HepG2 (cell line): ENCODE data around the gene CAPN10. TPM values are rescaled to one million over a fixed set of nuclear protein-coding genes. Genes with fewer than 3 reads are reported as not detected.

ENCODE experiments used
- ATAC-seq: fragments of 200-7000 bp; cut with Tn5 transposase; 3 replicates; pipeline ENCODE4 v1.9.1; 2020; ENCODE audit warnings: mild to moderate bottlenecking, moderate library complexity
- BruUV-seq: library from RNA; stranded (reverse); fragments of 400-500 nt; replicated peaks from 2 replicates; lab custom pipeline; 2021; lab: Mats Ljungman, UMichigan
- CTCF ChIA-PET: fragments of 300-600 bp; formaldehyde crosslinking; extraction: SDS; loops from one replicate; lab custom pipeline; 2021; ENCODE audit warnings: low total read pairs, inconsistent platforms, low intra/inter-chr PET ratio; lab: Yijun Ruan, JAX
- POLR2A ChIA-PET: fragments of 350-600 bp; sonication (Branson Sonifier 250); formaldehyde crosslinking; loops from one replicate; lab custom pipeline; 2020; ENCODE audit warnings: antibody characterized with exemption, inconsistent platforms; lab: Yijun Ruan, JAX
- DNase-seq: peaks from one replicate; pipeline ENCODE4 v3.0.0-alpha.2; 2015; ENCODE audit warnings: low spot score
- FAIRE-seq: peaks from 3 replicates; lab custom pipeline; 2011; peaks lifted over from hg19 to GRCh38; lab: Jason Lieb, UNC
- H2AFZ ChIP-seq: one replicate; pipeline ENCODE4 v1.6.1; 2011; ENCODE audit warnings: low read length, inconsistent platforms
- H3K27ac ChIP-seq: fragments of 300-600 bp; 3 replicates; pipeline ENCODE4 v1.8.0; 2011; ENCODE audit warnings: mixed run types, mild to moderate bottlenecking, mixed read lengths, low read length, inconsistent platforms; ENCODE audit not compliant: insufficient read depth; ENCODE audit errors: extremely low read length
- H3K27me3 ChIP-seq, 2 experiments: fragments of 200-600 bp in 1 of 2; 2 replicates in 1 of 2; 3 replicates in 1 of 2; pipeline versions ENCODE4 v1.6.0 to v1.8.0; 2011; ENCODE audit warnings: low read length in 2 of 2, mild to moderate bottlenecking in 2 of 2, moderate library complexity in 2 of 2, inconsistent platforms in 1 of 2; ENCODE audit not compliant: insufficient read depth in 2 of 2, control insufficient read depth in 1 of 2
- H3K36me3 ChIP-seq, 2 experiments: fragments of 200-600 bp in 1 of 2; replicated peaks in 1 of 2; 2 replicates in 1 of 2; 3 replicates in 1 of 2; pipeline versions ENCODE4 v1.5.1 to v1.8.0; 2011; ENCODE audit warnings: low read length in 2 of 2, inconsistent platforms in 1 of 2; ENCODE audit not compliant: insufficient read depth in 2 of 2, control insufficient read depth in 1 of 2
- H3K4me1 ChIP-seq: 2 replicates; pipeline ENCODE4 v1.5.1; 2012; ENCODE audit warnings: low read length, inconsistent platforms; ENCODE audit not compliant: insufficient read depth
- H3K4me2 ChIP-seq: 2 replicates; pipeline ENCODE4 v1.6.0; 2011; ENCODE audit warnings: low read depth, low read length, inconsistent platforms
- H3K4me3 ChIP-seq, 3 experiments: fragments of 200-600 bp in 1 of 3; sonication (generic), shearing (Covaris generic) in 1 of 3; replicated peaks in 1 of 3; 2 replicates each; pipeline ENCODE4 v1.5.1; 2011 to 2016; ENCODE audit warnings: low read length in 3 of 3, inconsistent platforms in 2 of 3, low read depth in 2 of 3, mild to moderate bottlenecking in 2 of 3, control low read depth in 1 of 3, mixed read lengths in 1 of 3; ENCODE audit not compliant: insufficient read depth in 1 of 3
- H3K79me2 ChIP-seq: one replicate; pipeline ENCODE4 v1.6.1; 2011; ENCODE audit warnings: low read length, inconsistent platforms; ENCODE audit not compliant: insufficient read depth
- H3K9ac ChIP-seq: 2 replicates; pipeline ENCODE4 v1.6.0; 2011; ENCODE audit warnings: mild to moderate bottlenecking, low read depth, low read length, inconsistent platforms; ENCODE audit not compliant: insufficient read depth
- H3K9me3 ChIP-seq: 2 replicates; pipeline ENCODE4 v1.5.1; 2012; ENCODE audit warnings: mild to moderate bottlenecking, low read length
- H4K20me1 ChIP-seq: 2 replicates; pipeline ENCODE4 v1.6.0; 2011; ENCODE audit warnings: inconsistent platforms, mild to moderate bottlenecking, low read length, moderate library complexity; ENCODE audit not compliant: insufficient read depth
- CBX2 ChIP-seq, 2 experiments: fragments of 200-600 bp in 1 of 2; sonication (generic); formaldehyde crosslinking in 1 of 2; IDR thresholded peaks; 2 replicates each; pipeline versions ENCODE4 v1.7.0 to v1.8.1; 2018 to 2022; ENCODE audit warnings: low read depth in 2 of 2, low read length in 1 of 2, mild to moderate bottlenecking in 1 of 2, missing genetic modification reagents in 1 of 2
- EED ChIP-seq: sonication (generic); formaldehyde crosslinking; IDR thresholded peaks from 2 replicates; pipeline ENCODE4 v1.5.0; 2020; ENCODE audit warnings: mild to moderate bottlenecking, missing genetic modification reagents
- REL ChIP-seq: sonication (generic); formaldehyde crosslinking; conservative IDR thresholded peaks from 2 replicates; pipeline ENCODE4 v1.8.0; 2022; ENCODE audit warnings: mild to moderate bottlenecking, missing genetic modification reagents, moderate library complexity
- TCF7 ChIP-seq: sonication (generic); IDR thresholded peaks from 2 replicates; pipeline ENCODE4 v1.6.1; 2016; ENCODE audit warnings: antibody characterized with exemption, low read depth
- TEAD3 ChIP-seq: optimal IDR thresholded peaks from 2 replicates; pipeline ENCODE3; 2016; ENCODE audit warnings: borderline replicate concordance
- ZNF282 ChIP-seq: fragments of 450-650 bp; IDR thresholded peaks from 2 replicates; pipeline ENCODE4 v1.6.1; 2018; ENCODE audit not compliant: partially characterized antibody
- ZNF333 ChIP-seq: sonication (generic); formaldehyde crosslinking; IDR thresholded peaks from 2 replicates; pipeline ENCODE4 v1.4.0; 2020; ENCODE audit warnings: mild to moderate bottlenecking, missing genetic modification reagents, borderline replicate concordance
- ZSCAN25 ChIP-seq: sonication (generic); formaldehyde crosslinking; IDR thresholded peaks from 2 replicates; pipeline ENCODE4 v1.8.0; 2022; ENCODE audit warnings: mild to moderate bottlenecking, missing genetic modification reagents
- WGBS: methylation state at CpG from one replicate; pipeline ENCODE4 v1.1.6; 2017; ENCODE audit warnings: low lambda C conversion rate; 5-methylcytosine and 5-hydroxymethylcytosine counted together
- in situ Hi-C: cut with HindIII; loops from 2 replicates; pipeline ENCODE4 v1.10.0; 2017; ENCODE audit warnings: low pct_unique_long_range_greater_than_20kb; ENCODE audit not compliant: extremely low pct_ligation_motif_present
- intact Hi-C: fragments of 100-400 bp; cut with micrococcal nuclease; formaldehyde crosslinking; loops from one replicate; pipeline ENCODE4 v1.10.0; 2022; ENCODE audit not compliant: unreplicated experiment
- polyA plus RNA-seq, 8 experiments: library from polyadenylated mRNA; depleted of rRNA in 3 of 8; stranded (reverse) in 7 of 8; unstranded in 1 of 8; fragments of >200 nt; fragmentation: Illumina TruSeq in 4 of 8; extraction: Trizol in 4 of 8; gene quantifications; 2 replicates each; pipeline versions ENCODE4 v1.2.1 to v1.2.3, GENCODE V29; 2011 to 2016; ENCODE audit warnings: low read depth in 4 of 8, missing spikeins in 1 of 8, mixed read lengths in 1 of 8; ENCODE audit not compliant: insufficient read depth in 1 of 8
- total RNA-seq, 5 experiments: library from RNA; depleted of rRNA; stranded (reverse); fragments of >200 nt; fragmentation: Illumina TruSeq; extraction: Trizol; gene quantifications; 2 replicates each; pipeline ENCODE4 v1.2.3, GENCODE V29; 2016; ENCODE audit warnings: low read depth in 1 of 5
- TF ChIP-seq, protein P1 (sequence below): sonication (generic); formaldehyde crosslinking; IDR thresholded peaks from 2 replicates; pipeline ENCODE4 v1.5.0; 2020; ENCODE audit warnings: missing genetic modification reagents
- TF ChIP-seq, protein P2 (sequence below): sonication (generic); formaldehyde crosslinking; IDR thresholded peaks from 2 replicates; pipeline ENCODE4 v1.5.0; 2020; ENCODE audit warnings: missing genetic modification reagents, mild to moderate bottlenecking, borderline replicate concordance

Gene CAPN10
- total and polyA plus RNA-seq, 2 of the 13 experiments (the other 11 are each of a cell fraction or from before 2014, with no cell fraction given) = 27.6 to 32.4 TPM

DNA sequence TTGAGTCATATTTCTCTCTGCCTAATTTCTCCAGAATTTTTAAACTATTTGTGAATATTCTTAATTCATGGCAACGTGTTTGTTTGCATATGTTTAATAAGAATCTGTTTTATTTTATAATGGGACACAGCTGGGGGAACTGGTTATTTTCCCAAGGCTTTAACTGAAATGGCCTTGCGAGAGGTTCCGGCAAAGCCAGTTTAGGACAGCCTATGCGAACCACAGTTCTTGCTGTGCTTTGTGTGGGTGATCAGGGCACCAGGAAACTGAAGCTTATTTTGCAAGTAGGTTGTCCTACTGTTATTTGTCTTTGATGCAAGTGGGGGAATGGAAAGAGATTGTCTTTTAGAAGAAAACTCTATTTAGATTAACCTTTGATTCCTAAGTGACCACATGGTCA lies 35.2 kb upstream of the CAPN10 start:
- Histone ChIP-seq H3K9ac (no peak overlapping the region), H3K4me3 (no peak overlapping the region), H3K4me1 (peaks cover 19% of the 10 kb centered on the region), H2AFZ (no peak overlapping the region), H3K4me2 (no peak overlapping the region), H3K79me2 (peaks cover 9% of the 10 kb centered on the region), H3K36me3 (peaks cover 17 to 37% of the 10 kb centered on the region in 2 experiments), H3K27me3 (no peaks in the 10 kb centered on the region), H3K27ac (no peak overlapping the region), H3K9me3 (no peaks in the 10 kb centered on the region), H4K20me1 (no peaks in the 10 kb centered on the region)
- in situ Hi-C loops (loop anchor here (25.0 kb wide), 1 partner anchor 661 kb away; no protein-coding TSS in a partner anchor), intact Hi-C loops (no loop called here)
- TF ChIP-seq TCF7 (no peak), REL (CRISPR knock-in tag) (no peak), ZNF333 (CRISPR knock-in tag) (no peak), EED (CRISPR knock-in tag) (no peak), ZSCAN25 (CRISPR knock-in tag) (no peak), TEAD3 (CRISPR knock-in tag) (no peak), ZNF282 (no peak), CBX2 (IDR thresholded peaks at IDR 0.05; ENCODE audit: low read depth, low read length) (no peak), CBX2 (CRISPR knock-in tag; IDR thresholded peaks at IDR 0.05; ENCODE audit: low read depth) (no peak)
- TF ChIP-seq, protein P1, sequence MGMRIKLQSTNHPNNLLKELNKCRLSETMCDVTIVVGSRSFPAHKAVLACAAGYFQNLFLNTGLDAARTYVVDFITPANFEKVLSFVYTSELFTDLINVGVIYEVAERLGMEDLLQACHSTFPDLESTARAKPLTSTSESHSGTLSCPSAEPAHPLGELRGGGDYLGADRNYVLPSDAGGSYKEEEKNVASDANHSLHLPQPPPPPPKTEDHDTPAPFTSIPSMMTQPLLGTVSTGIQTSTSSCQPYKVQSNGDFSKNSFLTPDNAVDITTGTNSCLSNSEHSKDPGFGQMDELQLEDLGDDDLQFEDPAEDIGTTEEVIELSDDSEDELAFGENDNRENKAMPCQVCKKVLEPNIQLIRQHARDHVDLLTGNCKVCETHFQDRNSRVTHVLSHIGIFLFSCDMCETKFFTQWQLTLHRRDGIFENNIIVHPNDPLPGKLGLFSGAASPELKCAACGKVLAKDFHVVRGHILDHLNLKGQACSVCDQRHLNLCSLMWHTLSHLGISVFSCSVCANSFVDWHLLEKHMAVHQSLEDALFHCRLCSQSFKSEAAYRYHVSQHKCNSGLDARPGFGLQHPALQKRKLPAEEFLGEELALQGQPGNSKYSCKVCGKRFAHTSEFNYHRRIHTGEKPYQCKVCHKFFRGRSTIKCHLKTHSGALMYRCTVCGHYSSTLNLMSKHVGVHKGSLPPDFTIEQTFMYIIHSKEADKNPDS = no peak
- TF ChIP-seq, protein P2, sequence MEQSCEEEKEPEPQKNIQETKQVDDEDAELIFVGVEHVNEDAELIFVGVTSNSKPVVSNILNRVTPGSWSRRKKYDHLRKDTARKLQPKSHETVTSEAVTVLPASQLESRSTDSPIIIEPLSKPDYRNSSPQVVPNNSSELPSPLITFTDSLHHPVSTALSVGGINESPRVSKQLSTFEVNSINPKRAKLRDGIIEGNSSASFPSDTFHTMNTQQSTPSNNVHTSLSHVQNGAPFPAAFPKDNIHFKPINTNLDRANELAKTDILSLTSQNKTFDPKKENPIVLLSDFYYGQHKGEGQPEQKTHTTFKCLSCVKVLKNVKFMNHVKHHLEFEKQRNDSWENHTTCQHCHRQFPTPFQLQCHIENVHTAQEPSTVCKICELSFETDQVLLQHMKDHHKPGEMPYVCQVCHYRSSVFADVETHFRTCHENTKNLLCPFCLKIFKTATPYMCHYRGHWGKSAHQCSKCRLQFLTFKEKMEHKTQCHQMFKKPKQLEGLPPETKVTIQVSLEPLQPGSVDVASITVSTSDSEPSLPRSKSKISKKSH = no peak
- ChIA-PET CTCF (no interaction called here), POLR2A (no interaction called here)
- 97% methylated on average over 4 of the region's 4 CpGs for WGBS
- FAIRE-seq = no peak
- no peak for ATAC-seq
- BruUV-seq = no TSS peak
- DNase-seq = no peak
